T-helper 2 cell treated with Interferon-gamma antibody and Interleukin-4, amounts not matched to agents 100 ng/mL and 5 ng/mL, for 36 hours (primary cell): ENCODE data around the gene ADARB2. TPM values are rescaled to one million over a fixed set of nuclear protein-coding genes. Genes with fewer than 3 reads are reported as not detected.

Experiments
- intact Hi-C: fragments of 100-400 bp; cut with micrococcal nuclease; formaldehyde crosslinking; loops from one replicate; pipeline ENCODE4 v1.15.1; 2023
- total RNA-seq: library from RNA; stranded (reverse); gene quantifications from 2 replicates; pipeline ENCODE4 v1.2.3, GENCODE V29; 2022

Gene ADARB2
- total RNA-seq, 1 donor from 2014 or later: not detected

GRCh38 chr10:1184541-1185430, 552.5 kb downstream of the ADARB2 start:
- intact Hi-C loops: no loop called here

GRCh38 chr10:1183701-1184100, 553.6 kb downstream of the ADARB2 start:
- intact Hi-C loops: no loop called here

GRCh38 chr10:1183033-1183396, 554.3 kb downstream of the ADARB2 start:
- intact Hi-C loops: no loop called here

- intact Hi-C loops: no loop called here
Measured at GRCh38 chr10:1182280-1183032, 554.9 kb downstream of the ADARB2 start.

GRCh38 chr10:1180836-1181235, 556.5 kb downstream of the ADARB2 start:
- intact Hi-C loops: no loop called here

GRCh38 chr10:1180071-1180730, 557.1 kb downstream of the ADARB2 start:
- intact Hi-C loops: no loop called here

- intact Hi-C loops: no loop called here
Measured at GRCh38 chr10:1179346-1180070, 557.8 kb downstream of the ADARB2 start.

GRCh38 chr10:1178506-1178905, 558.8 kb downstream of the ADARB2 start:
- intact Hi-C loops: no loop called here

GRCh38 chr10:1177936-1178335, 559.4 kb downstream of the ADARB2 start:
- intact Hi-C loops: no loop called here

GRCh38 chr10:1175956-1176565, 561.3 kb downstream of the ADARB2 start:
- intact Hi-C loops: no loop called here

- intact Hi-C loops: no loop called here
Measured at GRCh38 chr10:1174022-1174421, 563.3 kb downstream of the ADARB2 start.

- intact Hi-C loops: no loop called here
Measured at GRCh38 chr10:1173091-1173490, 564.2 kb downstream of the ADARB2 start.

- intact Hi-C loops: no loop called here
Measured at GRCh38 chr10:1172256-1172984, 564.9 kb downstream of the ADARB2 start.

GRCh38 chr10:1171586-1171985, 565.7 kb downstream of the ADARB2 start:
- intact Hi-C loops: no loop called here

GRCh38 chr10:1171182-1171581, 566.1 kb downstream of the ADARB2 start:
- intact Hi-C loops: no loop called here

- intact Hi-C loops: no loop called here
Measured at GRCh38 chr10:1170867-1171180, 566.5 kb downstream of the ADARB2 start.

GRCh38 chr10:1169981-1170866, 567.1 kb downstream of the ADARB2 start:
- intact Hi-C loops: no loop called here

GRCh38 chr10:1169186-1169885, 568.0 kb downstream of the ADARB2 start:
- intact Hi-C loops: no loop called here

GRCh38 chr10:1168763-1169162, 568.6 kb downstream of the ADARB2 start:
- intact Hi-C loops: no loop called here
